Measurements from ENCODE around the gene EIPR1. TPM values are rescaled to one million over a fixed set of nuclear protein-coding genes. Genes with fewer than 3 reads are reported as not detected.

EIPR1 gene
- total and polyA plus RNA-seq, 2 donors (not counting 1 experiment from before 2014, with no cell fraction given): 22.3 to 23.9 TPM

DNA sequence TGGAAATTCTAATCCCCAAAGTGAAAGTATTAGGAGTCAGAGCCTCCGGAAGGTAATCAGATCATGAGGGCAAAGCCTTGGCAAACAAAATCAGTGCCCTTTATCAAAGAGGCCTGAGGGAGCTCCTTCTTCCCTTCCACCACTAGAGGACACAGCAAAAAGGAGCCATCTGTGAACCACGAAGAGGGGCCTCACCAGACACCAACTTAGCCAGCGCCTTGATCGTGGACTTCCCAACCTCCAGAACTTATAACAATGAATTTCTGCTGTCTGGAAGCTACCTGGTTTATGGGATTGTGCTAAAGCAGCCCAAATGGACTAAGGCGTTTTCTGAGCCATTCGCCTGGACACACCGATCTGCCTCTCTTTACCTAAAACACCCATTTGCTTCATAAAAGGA is 133.1 kb downstream of the EIPR1 start:
- H3K4me2 ChIP-seq (ENCODE audit: extremely low read depth, insufficient read depth, low read length): no peak overlapping the region
- no peaks in the 10 kb centered on the region for H3K27me3 ChIP-seq (ENCODE audit: control insufficient read depth, insufficient read depth, low read length)
- no peak overlapping the region for H3K4me3 ChIP-seq (replicated peaks in 1 of 4; ENCODE audit: control extremely low read depth in 1 of 4, insufficient read depth in 1 of 4, low read depth in 3 of 4, low read length in 4 of 4)
- H3K27ac ChIP-seq (ENCODE audit: insufficient read depth, low read length): no peak overlapping the region
- no peaks in the 10 kb centered on the region for H3K79me2 ChIP-seq (ENCODE audit: control insufficient read depth, insufficient read depth, low read length)
- TF ChIP-seq EZH2 (IDR thresholded peaks at IDR 0.05; ENCODE audit: low read length, missing control alignments): no peak
- TF ChIP-seq, protein P1, sequence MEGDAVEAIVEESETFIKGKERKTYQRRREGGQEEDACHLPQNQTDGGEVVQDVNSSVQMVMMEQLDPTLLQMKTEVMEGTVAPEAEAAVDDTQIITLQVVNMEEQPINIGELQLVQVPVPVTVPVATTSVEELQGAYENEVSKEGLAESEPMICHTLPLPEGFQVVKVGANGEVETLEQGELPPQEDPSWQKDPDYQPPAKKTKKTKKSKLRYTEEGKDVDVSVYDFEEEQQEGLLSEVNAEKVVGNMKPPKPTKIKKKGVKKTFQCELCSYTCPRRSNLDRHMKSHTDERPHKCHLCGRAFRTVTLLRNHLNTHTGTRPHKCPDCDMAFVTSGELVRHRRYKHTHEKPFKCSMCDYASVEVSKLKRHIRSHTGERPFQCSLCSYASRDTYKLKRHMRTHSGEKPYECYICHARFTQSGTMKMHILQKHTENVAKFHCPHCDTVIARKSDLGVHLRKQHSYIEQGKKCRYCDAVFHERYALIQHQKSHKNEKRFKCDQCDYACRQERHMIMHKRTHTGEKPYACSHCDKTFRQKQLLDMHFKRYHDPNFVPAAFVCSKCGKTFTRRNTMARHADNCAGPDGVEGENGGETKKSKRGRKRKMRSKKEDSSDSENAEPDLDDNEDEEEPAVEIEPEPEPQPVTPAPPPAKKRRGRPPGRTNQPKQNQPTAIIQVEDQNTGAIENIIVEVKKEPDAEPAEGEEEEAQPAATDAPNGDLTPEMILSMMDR (conservative IDR thresholded peaks at IDR 0.05 in 1 of 2, IDR thresholded peaks at IDR 0.05 in 1 of 2; ENCODE audit: low read depth in 1 of 2, low read length in 2 of 2): no peak
- H3K9ac ChIP-seq (ENCODE audit: insufficient read depth, low read length): no peak overlapping the region
- no peaks in the 10 kb centered on the region for H3K9me3 ChIP-seq (ENCODE audit: control insufficient read depth, insufficient read depth, low read depth, low read length)
- no peaks in the 10 kb centered on the region for H3K36me3 ChIP-seq (ENCODE audit: control insufficient read depth, insufficient read depth, low read length)
- no peak for DNase-seq (ENCODE audit: low read depth in 2 of 2)
- H3K4me1 ChIP-seq (ENCODE audit: control insufficient read depth, extremely low read depth, insufficient read depth, low read length): no peaks in the 10 kb centered on the region
- no peak overlapping the region for H2AFZ ChIP-seq (ENCODE audit: low read length)
- no peaks in the 10 kb centered on the region for H4K20me1 ChIP-seq (ENCODE audit: control insufficient read depth, extremely low read depth, insufficient read depth, low read length)

DNA sequence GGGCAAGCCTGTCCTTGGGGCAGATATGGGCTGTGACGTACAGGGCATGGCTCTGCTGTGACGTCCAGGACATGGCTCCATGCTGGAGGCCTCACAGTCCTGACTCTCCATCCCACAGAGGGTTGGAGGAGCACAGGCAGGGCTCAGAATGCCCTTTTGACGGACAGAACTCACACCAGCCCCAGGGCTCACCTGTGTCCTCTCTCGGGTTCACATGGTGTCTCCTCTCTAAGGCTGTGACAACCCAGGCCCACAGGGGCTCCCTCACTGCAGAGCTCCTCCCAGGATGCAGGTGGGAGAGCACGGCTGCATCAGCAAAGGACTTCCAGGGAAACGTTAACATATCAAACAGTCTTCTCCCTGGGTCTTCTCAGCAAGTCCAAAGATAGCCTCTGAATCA is 133.8 kb downstream of the EIPR1 start:
- Histone ChIP-seq H3K79me2 (ENCODE audit: control insufficient read depth, insufficient read depth, low read length) (no peaks in the 10 kb centered on the region), H3K27me3 (ENCODE audit: control insufficient read depth, insufficient read depth, low read length) (no peaks in the 10 kb centered on the region), H3K9ac (ENCODE audit: insufficient read depth, low read length) (no peak overlapping the region), H3K9me3 (ENCODE audit: control insufficient read depth, insufficient read depth, low read depth, low read length) (no peaks in the 10 kb centered on the region), H3K27ac (ENCODE audit: insufficient read depth, low read length) (no peak overlapping the region), H3K36me3 (ENCODE audit: control insufficient read depth, insufficient read depth, low read length) (no peaks in the 10 kb centered on the region), H2AFZ (ENCODE audit: low read length) (no peak overlapping the region), H3K4me3 (replicated peaks in 1 of 4; ENCODE audit: control extremely low read depth in 1 of 4, insufficient read depth in 1 of 4, low read depth in 3 of 4, low read length in 4 of 4) (no peak overlapping the region), H3K4me1 (ENCODE audit: control insufficient read depth, extremely low read depth, insufficient read depth, low read length) (no peaks in the 10 kb centered on the region), H3K4me2 (ENCODE audit: extremely low read depth, insufficient read depth, low read length) (no peak overlapping the region), H4K20me1 (ENCODE audit: control insufficient read depth, extremely low read depth, insufficient read depth, low read length) (no peaks in the 10 kb centered on the region)
- TF ChIP-seq, protein P1 (conservative IDR thresholded peaks at IDR 0.05 in 1 of 2, IDR thresholded peaks at IDR 0.05 in 1 of 2; ENCODE audit: low read depth in 1 of 2, low read length in 2 of 2): no peak
- TF ChIP-seq EZH2 (IDR thresholded peaks at IDR 0.05; ENCODE audit: low read length, missing control alignments): no peak
- DNase-seq (ENCODE audit: low read depth in 2 of 2): no peak

DNA sequence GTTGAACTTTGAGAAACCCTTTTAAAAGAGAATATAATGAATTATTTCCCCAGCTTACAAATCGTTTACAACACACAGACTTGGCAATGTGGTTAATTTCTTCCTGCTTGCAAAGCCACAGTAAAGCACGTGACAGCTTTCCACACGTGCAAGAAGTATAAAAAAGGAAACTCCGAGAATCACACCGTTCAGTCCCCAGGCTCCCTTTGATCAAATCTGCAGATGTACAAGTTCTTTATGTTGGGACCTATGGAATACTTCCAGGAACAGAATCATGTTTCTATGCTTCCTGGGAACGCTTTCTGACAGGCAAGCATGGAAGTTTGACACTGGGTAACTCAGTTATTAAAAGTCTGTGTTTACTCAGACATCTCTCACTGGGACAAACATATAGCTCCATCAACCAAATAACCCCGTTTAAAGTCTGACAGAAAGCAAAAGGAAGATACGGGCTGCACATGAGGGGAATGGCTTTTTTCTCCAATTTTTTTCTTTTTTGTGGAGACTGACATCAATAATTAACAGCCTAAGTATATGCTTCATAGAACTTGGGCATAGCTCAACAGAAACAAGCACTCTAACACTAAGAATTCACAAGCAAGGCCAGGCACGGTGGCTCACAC is 134.8 kb downstream of the EIPR1 start:
- H3K36me3 ChIP-seq (ENCODE audit: control insufficient read depth, insufficient read depth, low read length): no peaks in the 10 kb centered on the region
- no peaks in the 10 kb centered on the region for H3K4me1 ChIP-seq (ENCODE audit: control insufficient read depth, extremely low read depth, insufficient read depth, low read length)
- H3K4me2 ChIP-seq (ENCODE audit: extremely low read depth, insufficient read depth, low read length): no peak overlapping the region
- no peak overlapping the region for H2AFZ ChIP-seq (ENCODE audit: low read length)
- no peak overlapping the region for H3K27ac ChIP-seq (ENCODE audit: insufficient read depth, low read length)
- no peak for TF ChIP-seq EZH2 (IDR thresholded peaks at IDR 0.05; ENCODE audit: low read length, missing control alignments)
- TF ChIP-seq, protein P1 (conservative IDR thresholded peaks at IDR 0.05 in 1 of 2, IDR thresholded peaks at IDR 0.05 in 1 of 2; ENCODE audit: low read depth in 1 of 2, low read length in 2 of 2): no peak
- H3K9ac ChIP-seq (ENCODE audit: insufficient read depth, low read length): no peak overlapping the region
- H4K20me1 ChIP-seq (ENCODE audit: control insufficient read depth, extremely low read depth, insufficient read depth, low read length): no peaks in the 10 kb centered on the region
- H3K4me3 ChIP-seq (replicated peaks in 1 of 4; ENCODE audit: control extremely low read depth in 1 of 4, insufficient read depth in 1 of 4, low read depth in 3 of 4, low read length in 4 of 4): no peak overlapping the region
- no peaks in the 10 kb centered on the region for H3K79me2 ChIP-seq (ENCODE audit: control insufficient read depth, insufficient read depth, low read length)
- H3K9me3 ChIP-seq (ENCODE audit: control insufficient read depth, insufficient read depth, low read depth, low read length): no peaks in the 10 kb centered on the region
- no peaks in the 10 kb centered on the region for H3K27me3 ChIP-seq (ENCODE audit: control insufficient read depth, insufficient read depth, low read length)
- peak in 1 of 2 donors; percentile 55 for DNase-seq (ENCODE audit: low read depth in 2 of 2)
